Heart right ventricle (tissue), 16 donors: ENCODE results near the gene KCNAB2. TPM values are rescaled to one million over a fixed set of nuclear protein-coding genes. Genes with fewer than 3 reads are reported as not detected.

Experiments used
- ATAC-seq, 8 donors: fragments of 200-7000 bp; cut with Tn5 transposase; one replicate each; pipeline ENCODE4 v1.9.1; 2020; ENCODE audit warnings: mild to moderate bottlenecking in 8 of 8, moderate library complexity in 8 of 8, moderate number of reproducible peaks in 1 of 8
- DNase-seq, 2 donors: peaks; one replicate each; pipeline ENCODE4 v3.0.0-alpha.2; 2020
- H3K27ac ChIP-seq, 10 donors: fragments of 200-600 bp; sonication (generic) in 2 of 10; one replicate each; pipeline versions ENCODE4 v1.5.0 to v1.8.0; 2020 to 2022; ENCODE audit warnings: mild to moderate bottlenecking in 3 of 10
- H3K27me3 ChIP-seq, 7 donors: fragments of 200-600 bp; one replicate each; pipeline ENCODE4 v1.8.0; 2021 to 2022; ENCODE audit warnings: mild to moderate bottlenecking in 2 of 7
- H3K36me3 ChIP-seq, 9 donors: fragments of 200-600 bp; sonication (generic) in 1 of 9; one replicate each; pipeline versions ENCODE4 v1.5.0 to v1.8.0; 2020 to 2022; ENCODE audit warnings: mild to moderate bottlenecking in 2 of 9
- H3K4me1 ChIP-seq, 9 donors: fragments of 200-600 bp; sonication (generic) in 1 of 9; one replicate each; pipeline versions ENCODE4 v1.5.0 to v1.8.0; 2020 to 2022; ENCODE audit warnings: mild to moderate bottlenecking in 4 of 9
- H3K4me3 ChIP-seq, 10 donors: fragments of 200-600 bp; sonication (generic) in 2 of 10; one replicate each; pipeline versions ENCODE4 v1.5.0 to v1.8.0; 2020 to 2022; ENCODE audit warnings: mild to moderate bottlenecking in 7 of 10, moderate library complexity in 2 of 10
- H3K9me3 ChIP-seq, 11 donors: fragments of 200-600 bp in 10 of 11; sonication (generic) in 2 of 11; one replicate each; pipeline versions ENCODE4 v1.5.0 to v1.8.0; 2013 to 2022; ENCODE audit warnings: mild to moderate bottlenecking in 2 of 11, control low read depth in 1 of 11, moderate library complexity in 1 of 11
- WGBS, 2 donors: extraction: QIAGEN DNeasy Blood & Tissue Kit; methylation state at CpG; one replicate each; pipeline ENCODE4 v1.1.7; 2013; ENCODE audit warnings: inconsistent platforms in 1 of 2; 5-methylcytosine and 5-hydroxymethylcytosine counted together
- intact Hi-C, 10 donors: fragments of 100-400 bp; cut with DNase I; formaldehyde crosslinking; loops; one replicate each; pipeline versions ENCODE4 v1.11.1 to v1.14.2; 2022
- polyA plus RNA-seq, 2 donors: library from polyadenylated mRNA; stranded (reverse); fragments of 200-250 nt; gene quantifications; one replicate each; pipeline ENCODE4 v1.2.3, GENCODE V29; 2013
- total RNA-seq, 10 donors: library from RNA; stranded (reverse); fragmentation: NEBNext Ultra II Directional in 3 of 10; extraction: Animal tissue kit (Norgen Biotek cat#: 25700) in 3 of 10; gene quantifications; one replicate each; pipeline versions ENCODE4 v1.2.1 to v1.2.4, GENCODE V29; 2021 to 2023
- TF ChIP-seq, protein P1 (sequence below), 9 donors: fragments of 200-600 bp; sonication (generic) in 2 of 9; IDR thresholded peaks; one replicate each; pipeline versions ENCODE4 v1.5.0 to v1.8.0; 2021 to 2022; ENCODE audit warnings: antibody characterized with exemption in 9 of 9, mild to moderate bottlenecking in 5 of 9, moderate library complexity in 1 of 9
- donor health status: Arrhythmogenic right ventricular cardiomyopathy.
- donor health status: ischemic (EF 13 %, LVEDD 7.1; RV severe dilation, severe dysfunction).
- donor health status: healthy with polysubstance abuse.
- donor health status: DM: no; HTN: yes; CAD: no.
- donor health status: DM: no; HTN: no; CAD: no.
- donor health status: ischemic (EF 25% LVEDD 6.9; RV normal size, moderate dysfunction).
- donor health status: ischemic (EF 25% LVEDD 5.7; RV mildly dilated, moderate dysfunction).
- donor health status: healthy.
- donor health status: DM: yes; HTN: yes; CAD: no.
- donor health status: Ischemic cardiomyopathy.
- donor health status: ischemic (EF 35%, LVEDD 5.7; RV mildly dilated, moderate dysfunction).
- donor health status: nonischemic (EF 11% LVEDD 7.7; RV severe dilation, severe dysfunction).
- donor health status: DM: yes; HTN: yes; CAD: no.
- donor health status: PGD.
- donor health status: ischemic (EF 29% LVEDD 5.4; RV normal size, mild dysfunction).
- donor health status: nonischemic (EF 23%, LVEDD 6.1; RV moderate dilation, normal function).

KCNAB2 gene
- total and polyA plus RNA-seq, 12 donors, result 4.7 to 41.5 (median 21.8) TPM

DNA sequence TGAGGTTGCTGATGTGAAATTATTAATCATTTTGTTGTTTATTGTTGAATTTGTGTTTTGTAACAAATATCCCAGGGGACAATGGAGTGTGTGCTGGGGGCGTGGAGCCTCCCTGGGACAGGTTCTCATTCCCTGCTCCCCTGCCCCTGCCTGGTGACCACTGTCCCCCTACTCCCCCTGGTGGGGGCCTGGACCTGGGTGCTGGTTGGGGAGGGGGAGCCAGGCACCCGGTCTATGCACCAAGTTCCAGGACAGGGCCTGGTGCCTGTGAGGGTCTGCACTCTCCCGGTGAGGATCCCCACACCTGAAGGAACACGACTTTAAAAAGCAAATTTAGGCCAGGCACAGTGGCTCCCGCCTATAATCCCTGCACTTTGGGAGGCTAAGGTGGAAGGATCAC is 92.1 kb downstream of the KCNAB2 start:
- H3K4me3 ChIP-seq, result no peak overlapping the region
- 64 to 76% methylated on average over 5 of the region's 5 CpGs for WGBS, 2 donors
- intact Hi-C loops, result no loop called here
- TF ChIP-seq, protein P1, sequence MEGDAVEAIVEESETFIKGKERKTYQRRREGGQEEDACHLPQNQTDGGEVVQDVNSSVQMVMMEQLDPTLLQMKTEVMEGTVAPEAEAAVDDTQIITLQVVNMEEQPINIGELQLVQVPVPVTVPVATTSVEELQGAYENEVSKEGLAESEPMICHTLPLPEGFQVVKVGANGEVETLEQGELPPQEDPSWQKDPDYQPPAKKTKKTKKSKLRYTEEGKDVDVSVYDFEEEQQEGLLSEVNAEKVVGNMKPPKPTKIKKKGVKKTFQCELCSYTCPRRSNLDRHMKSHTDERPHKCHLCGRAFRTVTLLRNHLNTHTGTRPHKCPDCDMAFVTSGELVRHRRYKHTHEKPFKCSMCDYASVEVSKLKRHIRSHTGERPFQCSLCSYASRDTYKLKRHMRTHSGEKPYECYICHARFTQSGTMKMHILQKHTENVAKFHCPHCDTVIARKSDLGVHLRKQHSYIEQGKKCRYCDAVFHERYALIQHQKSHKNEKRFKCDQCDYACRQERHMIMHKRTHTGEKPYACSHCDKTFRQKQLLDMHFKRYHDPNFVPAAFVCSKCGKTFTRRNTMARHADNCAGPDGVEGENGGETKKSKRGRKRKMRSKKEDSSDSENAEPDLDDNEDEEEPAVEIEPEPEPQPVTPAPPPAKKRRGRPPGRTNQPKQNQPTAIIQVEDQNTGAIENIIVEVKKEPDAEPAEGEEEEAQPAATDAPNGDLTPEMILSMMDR (IDR thresholded peaks at IDR 0.05), result no peak
- peaks cover 0 to 21% (median 5%) of the 10 kb centered on the region in 7 donors for H3K27me3 ChIP-seq
- no peaks in the 10 kb centered on the region for H3K4me1 ChIP-seq
- H3K27ac ChIP-seq, result no peak overlapping the region
- DNase-seq, result peak in 1 of 2 donors; percentile 2
- no peaks in the 10 kb centered on the region for H3K36me3 ChIP-seq
- ATAC-seq, result no peak
- H3K9me3 ChIP-seq, result peaks cover 0 to 5% (median 0%) of the 10 kb centered on the region in 11 donors

DNA sequence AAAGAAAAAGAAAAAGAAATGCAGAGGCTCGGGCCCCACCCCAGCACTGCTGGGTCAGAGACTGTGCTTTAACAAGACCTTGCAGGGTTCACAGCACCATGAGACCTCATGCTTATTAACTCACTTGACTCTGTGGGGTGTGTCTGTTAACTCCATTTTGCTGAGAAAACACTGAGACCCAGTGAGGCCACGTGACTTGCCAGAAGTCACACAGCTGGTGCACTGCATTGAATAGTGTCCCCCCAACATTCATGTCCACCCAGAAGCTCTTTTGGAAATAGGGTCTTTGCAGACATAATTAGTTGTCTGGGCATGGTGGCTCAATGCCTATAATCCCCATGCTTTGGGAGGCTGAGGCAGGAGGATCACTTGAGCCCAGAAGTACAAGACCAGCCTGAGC is 94.7 kb downstream of the KCNAB2 start:
- DNase-seq, result no peak
- no peaks in the 10 kb centered on the region for H3K9me3 ChIP-seq
- H3K4me1 ChIP-seq, result no peaks in the 10 kb centered on the region
- H3K36me3 ChIP-seq, result no peaks in the 10 kb centered on the region
- H3K27me3 ChIP-seq, result peaks cover 0 to 20% (median 12%) of the 10 kb centered on the region in 7 donors
- WGBS, 2 donors, result 79 to 85% methylated on average over 2 of the region's 2 CpGs
- H3K27ac ChIP-seq, result no peak overlapping the region
- intact Hi-C loops, result no loop called here
- no peak for ATAC-seq
- TF ChIP-seq, protein P1 (IDR thresholded peaks at IDR 0.05), result no peak
- no peak overlapping the region for H3K4me3 ChIP-seq

DNA sequence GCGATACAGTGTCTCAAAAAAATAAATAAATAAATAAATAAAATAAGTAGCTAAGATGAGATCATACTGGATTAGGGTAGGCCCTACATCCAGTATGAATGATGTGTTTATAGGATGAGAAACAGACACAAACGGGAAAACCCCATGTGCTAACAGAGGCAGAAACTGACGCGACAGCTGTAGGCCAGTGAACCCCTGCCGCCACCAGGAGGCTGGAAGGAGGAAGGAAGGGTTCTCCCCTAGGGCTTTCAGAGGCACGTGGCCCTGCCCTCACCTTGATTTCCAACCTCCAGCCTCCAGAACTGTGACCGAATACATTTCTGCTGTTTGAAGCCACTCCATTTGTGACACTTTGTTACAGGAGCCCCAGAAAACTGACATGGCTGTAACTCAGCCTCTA is 95.9 kb downstream of the KCNAB2 start:
- H3K27ac ChIP-seq, result no peak overlapping the region
- TF ChIP-seq, protein P1 (IDR thresholded peaks at IDR 0.05), result no peak
- H3K4me1 ChIP-seq, result no peaks in the 10 kb centered on the region
- H3K27me3 ChIP-seq, result peaks cover 0 to 31% (median 22%) of the 10 kb centered on the region in 7 donors
- 33 to 37% methylated on average over 7 of the region's 7 CpGs for WGBS, 2 donors
- H3K36me3 ChIP-seq, result no peaks in the 10 kb centered on the region
- H3K9me3 ChIP-seq, result no peaks in the 10 kb centered on the region
- peak in 1 of 2 donors; percentile 1 for DNase-seq
- no peak for ATAC-seq
- H3K4me3 ChIP-seq, result no peak overlapping the region
- intact Hi-C loops, result no loop called here

DNA sequence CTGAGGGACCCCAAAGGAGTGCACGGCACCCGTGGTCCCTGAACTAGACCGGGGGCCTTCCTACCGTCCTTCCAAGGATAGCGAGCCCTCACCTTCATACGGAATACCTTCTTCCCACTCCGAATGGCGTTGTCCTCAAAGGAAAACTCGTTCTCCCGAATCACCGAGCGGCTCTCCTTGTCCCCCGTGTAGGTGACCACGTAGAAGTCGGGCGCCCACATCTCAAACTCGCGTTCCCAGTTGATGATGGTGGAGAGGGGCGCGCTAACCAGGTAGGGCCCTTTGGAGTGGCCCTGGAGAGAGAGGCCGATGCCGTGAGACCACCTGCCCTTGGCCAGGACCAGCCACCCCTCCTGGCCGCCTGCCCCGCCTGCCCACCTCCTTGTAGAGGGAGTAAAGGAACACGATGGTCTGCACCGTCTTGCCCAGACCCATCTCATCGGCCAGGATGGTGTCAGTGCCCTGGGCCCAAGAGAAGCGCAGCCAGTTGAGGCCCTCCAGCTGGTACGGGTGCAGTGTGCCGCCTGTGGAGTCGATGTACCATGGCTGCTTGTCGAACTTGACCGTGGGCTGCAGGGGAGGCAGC is 96.4 kb downstream of the KCNAB2 start:
- Histone ChIP-seq H3K27ac (no peak overlapping the region), H3K36me3 (no peaks in the 10 kb centered on the region), H3K9me3 (no peaks in the 10 kb centered on the region), H3K27me3 (peaks cover 0 to 36% (median 28%) of the 10 kb centered on the region in 7 donors), H3K4me3 (no peak overlapping the region), H3K4me1 (no peaks in the 10 kb centered on the region)
- ATAC-seq, result no peak
- intact Hi-C loops, result no loop called here
- TF ChIP-seq, protein P1 (IDR thresholded peaks at IDR 0.05), result no peak
- peak in 1 of 2 donors; percentile 7 for DNase-seq
- WGBS, 2 donors, result 93 to 94% methylated on average over 33 of the region's 33 CpGs
